HFFc6 (cell line): ENCODE measurements around the gene IGFBP7. TPM values are rescaled to one million over a fixed set of nuclear protein-coding genes. Genes with fewer than 3 reads are reported as not detected.

Experiments used
- DNase-seq: peaks from one replicate; pipeline ENCODE4 v3.0.0-alpha.2; 2018
- H3K27ac Mint-ChIP-seq: 2 replicates; pipeline ENCODE4 v1.8.0; 2020; ENCODE audit warnings: mild to moderate bottlenecking, mixed read lengths
- H3K27me3 Mint-ChIP-seq: 2 replicates; pipeline ENCODE4 v1.8.0; 2021; ENCODE audit warnings: mild to moderate bottlenecking, moderate library complexity, mixed read lengths; ENCODE audit not compliant: insufficient read depth
- H3K36me3 Mint-ChIP-seq: 2 replicates; pipeline ENCODE4 v1.8.0; 2021; ENCODE audit warnings: low read depth, mixed read lengths
- H3K4me1 Mint-ChIP-seq: 2 replicates; pipeline ENCODE4 v1.8.0; 2020; ENCODE audit warnings: low read depth, mixed read lengths
- H3K4me3 Mint-ChIP-seq: 2 replicates; pipeline ENCODE4 v1.8.0; 2020; ENCODE audit warnings: mild to moderate bottlenecking, moderate library complexity, mixed read lengths
- H3K9me3 Mint-ChIP-seq: 2 replicates; pipeline ENCODE4 v1.8.0; 2020; ENCODE audit warnings: mild to moderate bottlenecking, mixed read lengths
- total RNA-seq, 6 experiments: library from RNA; stranded (reverse); fragmentation: NEBNext Ultra II Directional; extraction: Animal tissue kit (Norgen Biotek cat#: 25700); gene quantifications; 2 replicates in 1 of 6; 3 replicates in 5 of 6; pipeline ENCODE4 v1.2.3, GENCODE V29; 2021
- TF ChIP-seq, protein P1 (sequence below): fragments of 200-600 bp; sonication (generic); IDR thresholded peaks from 2 replicates; pipeline ENCODE4 v1.5.0; 2021; ENCODE audit warnings: antibody characterized with exemption, mild to moderate bottlenecking

The IGFBP7 gene
- total RNA-seq, 6 experiments from 2014 or later: 464 to 821 (median 485) TPM

DNA sequence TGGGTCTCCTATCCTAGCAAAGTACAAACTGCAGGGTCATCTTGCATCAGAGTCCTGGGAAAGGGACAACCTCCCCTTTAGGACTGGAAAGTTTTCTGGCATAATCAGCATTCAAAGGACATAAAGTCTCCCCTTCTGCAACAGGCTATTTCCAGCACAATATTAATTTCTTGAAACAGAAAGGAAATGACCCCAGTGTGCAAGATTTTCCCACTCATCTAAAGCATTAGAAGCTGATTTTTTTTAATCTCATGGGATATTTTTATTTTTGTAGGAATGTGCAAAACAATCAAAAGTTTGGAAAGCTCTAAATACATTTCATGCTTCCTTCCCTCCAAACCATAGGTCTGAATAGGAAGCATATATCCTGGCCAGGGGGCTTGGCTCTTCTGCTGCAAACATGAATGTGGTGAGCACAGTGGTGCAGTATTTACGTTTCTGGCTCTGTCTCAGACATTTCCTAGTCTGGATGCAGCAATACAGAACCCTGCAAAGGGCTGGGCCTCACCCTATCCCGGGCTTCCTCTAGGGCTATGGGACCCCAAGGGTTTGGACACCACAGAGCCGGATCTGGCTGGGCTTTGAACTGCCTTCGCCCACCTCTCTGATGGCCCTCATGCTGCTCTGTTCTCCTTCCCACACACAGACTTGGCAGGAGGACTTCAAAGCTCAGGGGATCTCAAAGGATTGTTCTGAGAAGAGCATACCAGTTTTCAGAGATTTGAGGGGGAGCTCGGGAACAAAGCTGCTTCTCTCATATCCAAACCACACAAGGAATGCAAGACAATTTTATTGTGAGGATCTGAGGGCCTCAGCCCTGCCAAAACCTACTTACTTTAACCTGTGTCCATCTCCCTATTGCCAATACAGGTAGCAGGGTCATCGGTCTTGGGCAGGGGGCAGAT, 66.6 kb downstream of the IGFBP7 start:
- H3K4me1 Mint-ChIP-seq: peaks cover 83% of the 10 kb centered on the region
- H3K27me3 Mint-ChIP-seq: no peaks in the 10 kb centered on the region; the same call in none of the 2 replicates
- TF ChIP-seq, protein P1, sequence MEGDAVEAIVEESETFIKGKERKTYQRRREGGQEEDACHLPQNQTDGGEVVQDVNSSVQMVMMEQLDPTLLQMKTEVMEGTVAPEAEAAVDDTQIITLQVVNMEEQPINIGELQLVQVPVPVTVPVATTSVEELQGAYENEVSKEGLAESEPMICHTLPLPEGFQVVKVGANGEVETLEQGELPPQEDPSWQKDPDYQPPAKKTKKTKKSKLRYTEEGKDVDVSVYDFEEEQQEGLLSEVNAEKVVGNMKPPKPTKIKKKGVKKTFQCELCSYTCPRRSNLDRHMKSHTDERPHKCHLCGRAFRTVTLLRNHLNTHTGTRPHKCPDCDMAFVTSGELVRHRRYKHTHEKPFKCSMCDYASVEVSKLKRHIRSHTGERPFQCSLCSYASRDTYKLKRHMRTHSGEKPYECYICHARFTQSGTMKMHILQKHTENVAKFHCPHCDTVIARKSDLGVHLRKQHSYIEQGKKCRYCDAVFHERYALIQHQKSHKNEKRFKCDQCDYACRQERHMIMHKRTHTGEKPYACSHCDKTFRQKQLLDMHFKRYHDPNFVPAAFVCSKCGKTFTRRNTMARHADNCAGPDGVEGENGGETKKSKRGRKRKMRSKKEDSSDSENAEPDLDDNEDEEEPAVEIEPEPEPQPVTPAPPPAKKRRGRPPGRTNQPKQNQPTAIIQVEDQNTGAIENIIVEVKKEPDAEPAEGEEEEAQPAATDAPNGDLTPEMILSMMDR: no peak
- DNase-seq: peak; percentile 56
- H3K9me3 Mint-ChIP-seq: no peaks in the 10 kb centered on the region
- H3K36me3 Mint-ChIP-seq: peaks cover 38% of the 10 kb centered on the region
- H3K4me3 Mint-ChIP-seq: peak overlapping the region; percentile 29
- peak overlapping the region; percentile 76 for H3K27ac Mint-ChIP-seq

DNA sequence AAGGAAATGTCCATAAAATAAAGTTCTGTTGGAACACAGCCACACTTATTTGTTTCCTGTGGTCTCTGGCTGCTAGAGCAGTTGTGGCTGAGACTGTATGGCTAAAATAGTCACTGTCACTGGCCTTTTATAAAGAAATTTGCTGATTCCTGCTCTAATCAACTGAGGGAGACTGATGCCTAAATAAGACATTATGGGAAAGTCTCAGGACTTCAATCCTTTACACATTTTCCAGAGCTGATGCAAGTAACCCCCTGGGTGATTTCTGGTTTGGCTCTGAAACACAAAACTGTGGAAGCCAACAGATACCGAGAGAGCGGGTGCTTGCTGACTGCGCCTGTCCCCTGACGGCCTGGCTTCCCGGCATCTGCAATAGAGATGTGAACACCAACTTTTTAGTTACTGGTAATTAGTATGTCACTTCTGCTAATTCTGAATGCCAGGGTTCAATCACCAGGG, 67.4 kb downstream of the IGFBP7 start:
- no peak for DNase-seq
- no peaks in the 10 kb centered on the region for H3K9me3 Mint-ChIP-seq
- peaks cover 84% of the 10 kb centered on the region for H3K4me1 Mint-ChIP-seq
- H3K27ac Mint-ChIP-seq: peak overlapping the region; percentile 76; the same call in 1 of the 2 replicates
- H3K4me3 Mint-ChIP-seq: no peak overlapping the region
- peaks cover 44% of the 10 kb centered on the region for H3K36me3 Mint-ChIP-seq
- peaks cover 6% of the 10 kb centered on the region for H3K27me3 Mint-ChIP-seq
- TF ChIP-seq, protein P1: no peak

DNA sequence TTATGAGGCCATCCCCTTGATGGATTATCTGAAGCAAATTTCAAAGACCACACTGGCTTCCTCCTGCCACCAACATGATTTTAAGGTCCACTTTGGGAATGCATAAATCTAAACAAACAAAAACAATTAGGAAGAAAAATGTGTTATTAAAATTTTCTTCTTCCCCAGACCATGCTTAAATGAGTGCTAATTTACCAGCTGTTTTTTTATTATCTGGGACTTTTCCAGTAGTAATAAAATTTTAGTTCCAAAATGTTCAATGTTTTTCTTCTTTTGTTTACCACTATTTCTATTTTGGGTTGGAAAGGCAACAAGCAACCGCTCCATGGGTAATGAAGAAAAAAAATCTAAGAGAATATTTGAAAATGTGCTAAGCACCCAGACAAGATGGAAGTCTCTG, 69.2 kb downstream of the IGFBP7 start:
- Mint-ChIP-seq H3K9me3 (no peaks in the 10 kb centered on the region), H3K4me3 (no peak overlapping the region), H3K27me3 (peaks cover 6% of the 10 kb centered on the region), H3K36me3 (peaks cover 35% of the 10 kb centered on the region), H3K4me1 (peaks cover 72% of the 10 kb centered on the region), H3K27ac (peak overlapping the region; percentile 68)
- no peak for DNase-seq
- TF ChIP-seq, protein P1: no peak

DNA sequence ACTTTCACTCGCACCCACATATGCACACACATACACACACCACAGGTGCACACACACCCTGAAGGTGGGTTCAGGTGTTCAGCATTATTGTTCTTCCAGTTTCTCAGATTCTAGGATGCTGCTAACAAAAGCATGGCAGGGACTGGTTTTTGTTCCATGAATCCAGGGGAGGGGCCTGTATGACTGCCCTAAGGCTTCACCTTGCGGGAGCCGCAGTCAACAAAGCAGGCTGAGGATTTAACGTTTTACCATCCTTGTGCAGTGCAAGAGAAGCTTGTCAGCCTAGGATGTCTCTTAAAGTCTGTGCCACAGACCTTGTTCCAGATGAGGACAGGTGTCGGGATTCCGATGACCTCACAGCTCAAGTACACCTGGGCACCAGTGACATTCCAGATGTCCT, 69.7 kb downstream of the IGFBP7 start:
- Mint-ChIP-seq H3K27me3 (peaks cover 6% of the 10 kb centered on the region), H3K4me3 (no peak overlapping the region; the same call in 1 of the 2 replicates), H3K4me1 (peaks cover 67% of the 10 kb centered on the region), H3K9me3 (no peaks in the 10 kb centered on the region), H3K27ac (peak overlapping the region; percentile 68), H3K36me3 (peaks cover 33% of the 10 kb centered on the region)
- DNase-seq: no peak
- TF ChIP-seq, protein P1: no peak

DNA sequence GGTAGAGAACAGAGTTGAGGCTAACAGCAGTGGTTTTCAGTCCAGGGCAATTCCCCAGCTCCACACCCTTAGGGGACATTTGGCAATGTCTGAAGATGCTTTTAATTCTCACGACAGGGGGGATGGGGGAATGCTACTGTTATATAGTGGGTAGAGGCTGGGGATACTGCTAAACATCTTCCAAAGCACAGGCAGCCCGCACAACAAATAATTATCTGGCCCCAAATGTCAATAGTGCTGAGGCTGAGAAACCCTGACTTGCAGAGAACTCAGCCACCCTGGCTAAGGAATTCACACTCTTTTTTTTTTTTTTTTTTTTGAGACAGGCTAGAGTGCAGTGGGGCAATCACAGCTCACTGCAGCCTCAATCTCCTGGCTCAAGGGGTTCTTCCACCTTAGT, 70.8 kb downstream of the IGFBP7 start:
- H3K27ac Mint-ChIP-seq: peak overlapping the region; percentile 56
- no peak overlapping the region for H3K4me3 Mint-ChIP-seq
- H3K27me3 Mint-ChIP-seq: peaks cover 6% of the 10 kb centered on the region
- peaks cover 55% of the 10 kb centered on the region for H3K4me1 Mint-ChIP-seq
- H3K9me3 Mint-ChIP-seq: no peaks in the 10 kb centered on the region
- H3K36me3 Mint-ChIP-seq: peaks cover 33% of the 10 kb centered on the region
- no peak for DNase-seq
- TF ChIP-seq, protein P1: no peak
